GM12891 (cell line): ENCODE results near the gene MRPS12.

ENCODE experiments used
- PAX5 ChIP-seq: IDR thresholded peaks from 2 replicates; pipeline ENCODE4 v1.6.1; 2011; ENCODE audit warnings: low read length, moderate library complexity, mild to moderate bottlenecking; ENCODE audit not compliant: insufficient read depth, severe bottlenecking
- POLR2A ChIP-seq: IDR thresholded peaks from 2 replicates; pipeline ENCODE4 v1.6.1; 2011; ENCODE audit warnings: low read depth, low read length, control low read depth
- POLR2AphosphoS5 ChIP-seq: IDR thresholded peaks from 2 replicates; pipeline ENCODE4 v1.6.1; 2011; ENCODE audit warnings: low read depth, low read length, control low read depth

- no peak for TF ChIP-seq POLR2AphosphoS5
- no peak for TF ChIP-seq POLR2A
- no peak for TF ChIP-seq PAX5
These were observed 40.9 kb upstream of the MRPS12 start for GRCh38 chr19:38889803-38890202.
